Measurements from ENCODE around the gene MFSD2B.

The MFSD2B gene

GRCh38 chr2:24052951-24053350, 43.1 kb downstream of the MFSD2B start:
- DNase-seq: no peak

GRCh38 chr2:24054366-24055010, 44.6 kb downstream of the MFSD2B start:
- no peak for DNase-seq

- no peak for DNase-seq
These were observed 45.9 kb downstream of the MFSD2B start for GRCh38 chr2:24055750-24056149.

GRCh38 chr2:24058564-24059271, 48.8 kb downstream of the MFSD2B start:
- no peak for DNase-seq

- DNase-seq: no peak
These were observed 55.5 kb downstream of the MFSD2B start for GRCh38 chr2:24065341-24065740.

GRCh38 chr2:24072259-24072658, 62.4 kb downstream of the MFSD2B start:
- DNase-seq: no peak

- DNase-seq: no peak
These were observed 63.9 kb downstream of the MFSD2B start for GRCh38 chr2:24073816-24074215.

GRCh38 chr2:24075259-24075658, 65.4 kb downstream of the MFSD2B start:
- no peak for DNase-seq
